ENCODE measurements around the gene BABAM2. TPM values are rescaled to one million over a fixed set of nuclear protein-coding genes. Genes with fewer than 3 reads are reported as not detected.

Gene BABAM2
- total RNA-seq, 1 experiment from 2014 or later = 16.3 TPM

- TF ChIP-seq, protein P1, sequence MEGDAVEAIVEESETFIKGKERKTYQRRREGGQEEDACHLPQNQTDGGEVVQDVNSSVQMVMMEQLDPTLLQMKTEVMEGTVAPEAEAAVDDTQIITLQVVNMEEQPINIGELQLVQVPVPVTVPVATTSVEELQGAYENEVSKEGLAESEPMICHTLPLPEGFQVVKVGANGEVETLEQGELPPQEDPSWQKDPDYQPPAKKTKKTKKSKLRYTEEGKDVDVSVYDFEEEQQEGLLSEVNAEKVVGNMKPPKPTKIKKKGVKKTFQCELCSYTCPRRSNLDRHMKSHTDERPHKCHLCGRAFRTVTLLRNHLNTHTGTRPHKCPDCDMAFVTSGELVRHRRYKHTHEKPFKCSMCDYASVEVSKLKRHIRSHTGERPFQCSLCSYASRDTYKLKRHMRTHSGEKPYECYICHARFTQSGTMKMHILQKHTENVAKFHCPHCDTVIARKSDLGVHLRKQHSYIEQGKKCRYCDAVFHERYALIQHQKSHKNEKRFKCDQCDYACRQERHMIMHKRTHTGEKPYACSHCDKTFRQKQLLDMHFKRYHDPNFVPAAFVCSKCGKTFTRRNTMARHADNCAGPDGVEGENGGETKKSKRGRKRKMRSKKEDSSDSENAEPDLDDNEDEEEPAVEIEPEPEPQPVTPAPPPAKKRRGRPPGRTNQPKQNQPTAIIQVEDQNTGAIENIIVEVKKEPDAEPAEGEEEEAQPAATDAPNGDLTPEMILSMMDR (conservative IDR thresholded peaks at IDR 0.05; ENCODE audit: low read depth, low read length) = no peak
- TF ChIP-seq EZH2 (IDR thresholded peaks at IDR 0.05; ENCODE audit: low read length, unreplicated experiment) (no peak), EZH2phosphoT487 (IDR thresholded peaks at IDR 0.05; ENCODE audit: borderline replicate concordance, low read length) (no peak)
- H3K4me1 ChIP-seq (ENCODE audit: insufficient read depth, low read length) = no peaks in the 10 kb centered on the region
- no peaks in the 10 kb centered on the region for H3K9me3 ChIP-seq (ENCODE audit: low read length)
- H3K9ac ChIP-seq (ENCODE audit: low read length) = no peak overlapping the region
- BruUV-seq (replicated peaks) = no TSS peak
- ChIA-PET CTCF (no interaction called here), POLR2A (ENCODE audit: unreplicated experiment) (no interaction called here)
- no peak overlapping the region for H3K4me2 ChIP-seq (ENCODE audit: low read length)
- ATAC-seq (no peak), DNase-seq (no peak)
- H3F3A ChIP-seq (ENCODE audit: low read length, unreplicated experiment) = no peaks in the 10 kb centered on the region
- no peaks in the 10 kb centered on the region for H3K27me3 ChIP-seq (ENCODE audit: low read length)
- H3K79me2 ChIP-seq (ENCODE audit: low read length) = no peaks in the 10 kb centered on the region
- no peaks in the 10 kb centered on the region for H4K20me1 ChIP-seq (ENCODE audit: low read length)
- H3K36me3 ChIP-seq (ENCODE audit: low read depth, low read length) = no peaks in the 10 kb centered on the region
- intact Hi-C loops (cut with micrococcal nuclease) = no loop called here
- no peaks in the 10 kb centered on the region for H3K9me2 ChIP-seq (replicated peaks; ENCODE audit: low read length)
- H2AFZ ChIP-seq (ENCODE audit: low read length) = no peak overlapping the region
- H3K27ac ChIP-seq (ENCODE audit: low read length) = no peak overlapping the region
- H3K4me3 ChIP-seq (ENCODE audit: low read length) = no peak overlapping the region
Observed at GRCh38 chr2:27843992-27844391, 46.5 kb upstream of the BABAM2 start.

GRCh38 chr2:27844821-27845255, 45.7 kb upstream of the BABAM2 start:
- H3K79me2 ChIP-seq (ENCODE audit: low read length) = no peaks in the 10 kb centered on the region
- no peak for TF ChIP-seq EZH2phosphoT487 (IDR thresholded peaks at IDR 0.05; ENCODE audit: borderline replicate concordance, low read length)
- TF ChIP-seq, protein P1 (conservative IDR thresholded peaks at IDR 0.05; ENCODE audit: low read depth, low read length) = no peak
- TF ChIP-seq EZH2 (IDR thresholded peaks at IDR 0.05; ENCODE audit: low read length, unreplicated experiment) = no peak
- intact Hi-C loops (cut with micrococcal nuclease) = no loop called here
- ChIA-PET POLR2A (ENCODE audit: unreplicated experiment) (interaction anchor here (0.6 kb wide), 1 partner anchor 596 kb away, joined by 8 read pairs; no protein-coding TSS in a partner anchor), CTCF (no interaction called here)
- H3K9me3 ChIP-seq (ENCODE audit: low read length) = no peaks in the 10 kb centered on the region
- H3K27me3 ChIP-seq (ENCODE audit: low read length) = no peaks in the 10 kb centered on the region
- no TSS peak for BruUV-seq (replicated peaks)
- no peaks in the 10 kb centered on the region for H3K36me3 ChIP-seq (ENCODE audit: low read depth, low read length)
- no peak overlapping the region for H3K9ac ChIP-seq (ENCODE audit: low read length)
- no peaks in the 10 kb centered on the region for H3K9me2 ChIP-seq (replicated peaks; ENCODE audit: low read length)
- H4K20me1 ChIP-seq (ENCODE audit: low read length) = no peaks in the 10 kb centered on the region
- ATAC-seq (no peak), DNase-seq (no peak)
- no peaks in the 10 kb centered on the region for H3F3A ChIP-seq (ENCODE audit: low read length, unreplicated experiment)
- H3K4me1 ChIP-seq (ENCODE audit: insufficient read depth, low read length) = no peaks in the 10 kb centered on the region
- H3K4me2 ChIP-seq (ENCODE audit: low read length) = no peak overlapping the region
- no peak overlapping the region for H3K4me3 ChIP-seq (ENCODE audit: low read length)
- H3K27ac ChIP-seq (ENCODE audit: low read length) = no peak overlapping the region
- no peak overlapping the region for H2AFZ ChIP-seq (ENCODE audit: low read length)

DNA sequence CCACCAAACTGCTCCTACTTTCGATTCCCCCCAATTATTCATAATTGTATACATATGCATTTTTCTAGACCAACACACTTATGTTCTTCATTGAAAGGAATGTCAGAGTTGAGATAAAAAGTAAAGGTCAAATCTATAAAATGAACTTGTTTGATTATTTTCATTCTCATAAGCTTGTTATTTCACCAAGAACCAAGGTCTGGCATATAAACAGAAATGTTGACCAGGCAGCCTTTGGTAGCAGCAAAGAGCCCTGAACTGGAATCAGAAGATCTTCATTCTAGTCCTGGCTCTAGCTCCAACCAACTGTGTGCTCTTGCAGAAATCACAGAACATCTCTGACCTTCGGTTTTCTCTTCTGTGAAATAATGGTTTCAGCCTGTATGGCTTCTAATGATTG, 43.2 kb upstream of the BABAM2 start:
- ATAC-seq = no peak
- H3K27me3 ChIP-seq (ENCODE audit: low read length) = no peaks in the 10 kb centered on the region
- H4K20me1 ChIP-seq (ENCODE audit: low read length) = no peaks in the 10 kb centered on the region
- H3K79me2 ChIP-seq (ENCODE audit: low read length) = no peaks in the 10 kb centered on the region
- CTCF ChIA-PET = no interaction called here
- no peaks in the 10 kb centered on the region for H3K9me2 ChIP-seq (replicated peaks; ENCODE audit: low read length)
- DNase-seq = no peak
- no peaks in the 10 kb centered on the region for H3K9me3 ChIP-seq (ENCODE audit: low read length)
- H3F3A ChIP-seq (ENCODE audit: low read length, unreplicated experiment) = no peaks in the 10 kb centered on the region
- POLR2A ChIA-PET (ENCODE audit: unreplicated experiment) = no interaction called here
- no peak overlapping the region for H3K4me3 ChIP-seq (ENCODE audit: low read length)
- no peak overlapping the region for H3K4me2 ChIP-seq (ENCODE audit: low read length)
- no peak overlapping the region for H3K27ac ChIP-seq (ENCODE audit: low read length)
- no TSS peak for BruUV-seq (replicated peaks)
- intact Hi-C loops (cut with micrococcal nuclease) = no loop called here
- no peaks in the 10 kb centered on the region for H3K36me3 ChIP-seq (ENCODE audit: low read depth, low read length)
- H3K4me1 ChIP-seq (ENCODE audit: insufficient read depth, low read length) = no peaks in the 10 kb centered on the region
- TF ChIP-seq EZH2 (IDR thresholded peaks at IDR 0.05; ENCODE audit: low read length, unreplicated experiment) (no peak), EZH2phosphoT487 (IDR thresholded peaks at IDR 0.05; ENCODE audit: borderline replicate concordance, low read length) (no peak)
- TF ChIP-seq, protein P1 (conservative IDR thresholded peaks at IDR 0.05; ENCODE audit: low read depth, low read length) = no peak
- H3K9ac ChIP-seq (ENCODE audit: low read length) = no peak overlapping the region
- H2AFZ ChIP-seq (ENCODE audit: low read length) = no peak overlapping the region

Data from PC-3 (cell line).